Pancreas (tissue), 10 donors: ENCODE data around the gene MTG2. TPM values are rescaled to one million over a fixed set of nuclear protein-coding genes. Genes with fewer than 3 reads are reported as not detected.

ENCODE experiments used
- ATAC-seq, 4 donors: fragments of 200-7000 bp; cut with Tn5 transposase; one replicate each; pipeline versions ENCODE4 v1.8.0 to v1.9.1; 2020; ENCODE audit warnings: mild to moderate bottlenecking in 4 of 4, moderate library complexity in 4 of 4
- DNase-seq, 6 donors: peaks; one replicate each; pipeline ENCODE4 v3.0.0-alpha.2; 2020
- FAIRE-seq: peaks from 2 replicates; lab custom pipeline; 2012; peaks lifted over from hg19 to GRCh38; lab: Jason Lieb, UNC
- H3K27ac ChIP-seq, 4 donors: fragments of 200-600 bp; sonication (generic); 1 replicate in 3 of 4; 2 replicates in 1 of 4; pipeline versions ENCODE4 v1.5.0 to v1.8.0; 2020
- H3K27me3 ChIP-seq, 4 donors: fragments of 200-600 bp; one replicate each; pipeline ENCODE4 v1.8.0; 2021
- H3K36me3 ChIP-seq, 3 donors: fragments of 200-600 bp; sonication (generic) in 1 of 3; one replicate each; pipeline versions ENCODE4 v1.5.0 to v1.8.0; 2020 to 2021
- H3K4me1 ChIP-seq, 3 donors: fragments of 200-600 bp; one replicate each; pipeline ENCODE4 v1.8.0; 2021
- H3K4me3 ChIP-seq, 4 donors: fragments of 200-600 bp; sonication (generic) in 2 of 4; one replicate each; pipeline versions ENCODE4 v1.5.0 to v1.8.0; 2020 to 2021
- H3K9me3 ChIP-seq, 4 donors: fragments of 200-600 bp; one replicate each; pipeline ENCODE4 v1.8.0; 2021
- WGBS, 2 donors: extraction: QIAGEN DNeasy Blood & Tissue Kit; methylation state at CpG; one replicate each; pipeline ENCODE4 v1.1.7; 2013; 5-methylcytosine and 5-hydroxymethylcytosine counted together
- intact Hi-C, 3 donors: fragments of 100-400 bp; cut with DNase I; formaldehyde crosslinking; loops; one replicate each; pipeline versions ENCODE4 v1.11.1 to v1.14.2; 2022
- polyA plus RNA-seq, 2 donors: library from polyadenylated mRNA; stranded (reverse); fragments of 200-250 nt; gene quantifications; one replicate each; pipeline ENCODE4 v1.2.3, GENCODE V29; 2013
- total RNA-seq, 6 donors: library from RNA; stranded (reverse); fragmentation: NEBNext Ultra II Directional in 4 of 6; extraction: Animal tissue kit (Norgen Biotek cat#: 25700) in 4 of 6; gene quantifications; one replicate each; pipeline versions ENCODE4 v1.2.1 to v1.2.4, GENCODE V29; 2021 to 2023
- TF ChIP-seq, protein P1 (sequence below), 4 donors: fragments of 200-600 bp; sonication (generic) in 3 of 4; IDR thresholded peaks; one replicate each; pipeline versions ENCODE4 v1.5.0 to v1.8.0; 2021; ENCODE audit warnings: antibody characterized with exemption in 4 of 4
- donor health status: healthy with polysubstance abuse.
- donor health status: DM: no; HTN: no; CAD: no; lungs with moderate emphysema.
- donor health status: DM: no; HTN: no; CAD: no.
- donor health status: control.
- donor health status: control.
- donor health status: Bipolar disorder and iron deficiency.
- donor health status: DM: yes; HTN: yes; CAD: no.
- donor health status: DM: no; HTN: no; CAD: no.
- donor health status: DM: no; HTN: no; CAD: no.
- donor health status: DM: yes; HTN: yes; CAD: no.

MTG2 gene
- total and polyA plus RNA-seq, 8 donors, result 9.7 to 55.3 (median 14.2) TPM

GRCh38 chr20:62230696-62231095, 47.9 kb downstream of the MTG2 start:
- no peaks in the 10 kb centered on the region for H3K36me3 ChIP-seq
- H3K27me3 ChIP-seq, result no peaks in the 10 kb centered on the region
- FAIRE-seq (no peak), DNase-seq (peak in 1 of 6 donors; percentile 56), ATAC-seq (no peak)
- TF ChIP-seq, protein P1, sequence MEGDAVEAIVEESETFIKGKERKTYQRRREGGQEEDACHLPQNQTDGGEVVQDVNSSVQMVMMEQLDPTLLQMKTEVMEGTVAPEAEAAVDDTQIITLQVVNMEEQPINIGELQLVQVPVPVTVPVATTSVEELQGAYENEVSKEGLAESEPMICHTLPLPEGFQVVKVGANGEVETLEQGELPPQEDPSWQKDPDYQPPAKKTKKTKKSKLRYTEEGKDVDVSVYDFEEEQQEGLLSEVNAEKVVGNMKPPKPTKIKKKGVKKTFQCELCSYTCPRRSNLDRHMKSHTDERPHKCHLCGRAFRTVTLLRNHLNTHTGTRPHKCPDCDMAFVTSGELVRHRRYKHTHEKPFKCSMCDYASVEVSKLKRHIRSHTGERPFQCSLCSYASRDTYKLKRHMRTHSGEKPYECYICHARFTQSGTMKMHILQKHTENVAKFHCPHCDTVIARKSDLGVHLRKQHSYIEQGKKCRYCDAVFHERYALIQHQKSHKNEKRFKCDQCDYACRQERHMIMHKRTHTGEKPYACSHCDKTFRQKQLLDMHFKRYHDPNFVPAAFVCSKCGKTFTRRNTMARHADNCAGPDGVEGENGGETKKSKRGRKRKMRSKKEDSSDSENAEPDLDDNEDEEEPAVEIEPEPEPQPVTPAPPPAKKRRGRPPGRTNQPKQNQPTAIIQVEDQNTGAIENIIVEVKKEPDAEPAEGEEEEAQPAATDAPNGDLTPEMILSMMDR (IDR thresholded peaks at IDR 0.05), result no peak
- intact Hi-C loops, result no loop called here
- WGBS, 2 donors, result 87 to 92% methylated on average over 10 of the region's 10 CpGs
- H3K4me3 ChIP-seq, result no peak overlapping the region
- H3K27ac ChIP-seq, result no peak overlapping the region
- H3K9me3 ChIP-seq, result no peaks in the 10 kb centered on the region
- peaks cover 6 to 19% (median 6%) of the 10 kb centered on the region in 3 donors for H3K4me1 ChIP-seq

- H3K4me3 ChIP-seq, result no peak overlapping the region
- no peak for FAIRE-seq
- ATAC-seq, result no peak
- intact Hi-C loops, result no loop called here
- peaks cover 6 to 19% (median 6%) of the 10 kb centered on the region in 3 donors for H3K4me1 ChIP-seq
- TF ChIP-seq, protein P1 (IDR thresholded peaks at IDR 0.05), result no peak
- DNase-seq, result peak in 1 of 6 donors; percentile 28
- no peaks in the 10 kb centered on the region for H3K36me3 ChIP-seq
- H3K27ac ChIP-seq, result no peak overlapping the region
- H3K27me3 ChIP-seq, result no peaks in the 10 kb centered on the region
- WGBS, 2 donors, result 83 to 97% methylated on average over 6 of the region's 6 CpGs
- no peaks in the 10 kb centered on the region for H3K9me3 ChIP-seq
Measured at GRCh38 chr20:62231292-62231691, 48.5 kb downstream of the MTG2 start.

- 74 to 75% methylated on average over 7 of the region's 7 CpGs for WGBS, 2 donors
- DNase-seq, result peak in 1 of 6 donors; percentile 63
Measured at GRCh38 chr20:62232194-62232593, 49.4 kb downstream of the MTG2 start.

DNA sequence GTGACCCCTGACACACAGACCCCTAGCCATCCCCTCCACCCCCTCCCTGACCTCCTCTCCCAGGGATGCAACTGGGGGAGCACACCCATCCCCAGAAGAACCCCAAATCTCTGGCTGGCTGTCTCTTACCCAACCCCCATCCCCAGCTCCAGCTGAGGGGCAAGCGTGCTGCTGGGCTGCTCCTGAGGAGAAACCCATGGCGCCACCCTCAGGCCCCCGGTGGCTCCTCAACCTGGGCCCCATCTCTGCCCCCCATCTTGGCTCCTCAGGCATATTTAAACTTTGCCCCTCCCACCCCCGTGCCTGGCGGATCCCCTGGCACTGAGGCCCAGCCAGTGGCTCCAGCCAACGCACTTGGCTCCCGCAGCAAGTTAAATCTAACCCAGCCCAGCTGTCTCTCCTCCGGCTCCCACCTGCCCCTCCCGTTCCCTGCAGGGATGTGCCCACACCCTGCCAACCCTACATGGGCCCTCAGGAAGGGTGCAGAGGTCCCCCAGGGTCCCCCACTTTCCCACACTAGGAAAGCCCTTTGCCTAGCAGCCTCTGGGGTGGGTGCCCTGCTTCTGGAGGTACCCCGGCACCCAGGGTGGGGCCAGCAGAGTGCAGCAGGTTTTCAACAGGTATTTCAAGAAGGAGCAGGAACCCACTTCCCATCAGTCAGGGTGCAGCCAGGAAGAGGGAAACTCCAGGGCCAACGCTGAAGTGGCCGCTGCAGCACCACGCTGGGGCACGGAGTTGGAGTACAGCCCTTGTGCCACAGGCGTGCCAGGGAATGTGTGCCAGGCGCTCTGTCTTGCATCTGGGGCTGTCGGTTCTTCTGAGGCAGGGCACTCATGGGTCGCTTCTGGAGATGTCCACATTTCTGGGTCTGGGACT, 50.2 kb downstream of the MTG2 start:
- no peaks in the 10 kb centered on the region for H3K36me3 ChIP-seq
- H3K4me1 ChIP-seq, result peaks cover 0 to 20% (median 11%) of the 10 kb centered on the region in 3 donors
- intact Hi-C loops, result no loop called here
- FAIRE-seq (no peak), ATAC-seq (no peak), DNase-seq (peak in 2 of 6 donors; percentile 24 to 54)
- no peaks in the 10 kb centered on the region for H3K9me3 ChIP-seq
- TF ChIP-seq, protein P1 (IDR thresholded peaks at IDR 0.05), result no peak
- no peak overlapping the region for H3K27ac ChIP-seq
- no peak overlapping the region for H3K4me3 ChIP-seq
- H3K27me3 ChIP-seq, result no peaks in the 10 kb centered on the region
- WGBS, 2 donors, result 51 to 70% methylated on average over 18 of the region's 18 CpGs

More at GRCh38 chr20:62232194-62232593, 49.4 kb downstream of the MTG2 start:
- Histone ChIP-seq H3K4me3 (no peak overlapping the region), H3K36me3 (no peaks in the 10 kb centered on the region), H3K27me3 (no peaks in the 10 kb centered on the region), H3K9me3 (no peaks in the 10 kb centered on the region), H3K27ac (no peak overlapping the region), H3K4me1 (peaks cover 5 to 17% (median 6%) of the 10 kb centered on the region in 3 donors)
- no peak for ATAC-seq
- TF ChIP-seq, protein P1 (IDR thresholded peaks at IDR 0.05), result no peak
- intact Hi-C loops, result no loop called here
- no peak for FAIRE-seq

- Histone ChIP-seq H3K27ac (no peak overlapping the region), H3K36me3 (no peaks in the 10 kb centered on the region), H3K27me3 (no peaks in the 10 kb centered on the region), H3K4me3 (no peak overlapping the region), H3K9me3 (no peaks in the 10 kb centered on the region), H3K4me1 (peaks cover 0 to 20% (median 11%) of the 10 kb centered on the region in 3 donors)
- intact Hi-C loops, result no loop called here
- ATAC-seq (no peak), DNase-seq (peak in 2 of 6 donors; percentile 9 to 15), FAIRE-seq (no peak)
- 95 to 96% methylated on average over 4 of the region's 4 CpGs for WGBS, 2 donors
- TF ChIP-seq, protein P1 (IDR thresholded peaks at IDR 0.05), result no peak
Measured at GRCh38 chr20:62233684-62234083, 50.9 kb downstream of the MTG2 start.
